GM21526 (cell line): Measurements from ENCODE around the gene NAV2.

Source experiments
- ATAC-seq: cut with Tn5 transposase; IDR thresholded peaks from one replicate; pipeline ENCODE4 v1.9.1; 2021; ENCODE audit warnings: moderate library complexity; ENCODE audit not compliant: unreplicated experiment, low FRiP score

NAV2 gene

GRCh38 chr11:19683141-19683805 is 29.4 kb upstream of the NAV2 start:
- no peak for ATAC-seq

DNA sequence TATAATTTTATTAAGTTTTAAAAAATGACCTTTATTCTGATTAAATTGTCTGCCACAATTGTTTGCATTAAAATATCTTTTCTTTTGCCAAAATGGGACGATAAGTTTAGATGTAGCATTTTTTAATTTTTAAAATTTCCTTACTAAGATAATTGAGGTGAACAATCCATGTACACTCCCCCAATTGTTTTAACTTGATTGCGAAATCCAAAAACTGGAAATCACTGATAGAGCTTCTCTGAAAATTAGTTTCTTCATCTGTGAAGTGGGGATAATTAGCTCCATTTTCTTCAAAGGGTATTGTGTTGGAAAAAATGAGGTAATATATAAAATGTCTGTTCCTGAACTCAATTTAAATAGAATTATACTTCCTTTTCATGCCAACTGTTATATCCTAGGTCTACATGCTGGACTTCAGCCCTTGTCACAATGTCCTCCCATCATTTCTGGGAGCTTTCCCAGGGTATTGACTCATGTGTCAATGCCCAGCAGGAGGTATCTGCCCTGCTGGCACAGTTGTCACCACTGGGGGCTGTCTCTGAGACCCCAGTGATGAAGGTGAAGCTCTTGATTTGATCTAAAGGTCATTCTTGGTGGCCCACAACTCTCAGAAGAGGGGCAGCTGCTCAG is 28.7 kb upstream of the NAV2 start:
- no peak for ATAC-seq

- ATAC-seq, result no peak
Measured at GRCh38 chr11:19686234-19686633, 26.4 kb upstream of the NAV2 start.

GRCh38 chr11:19687392-19687791 is 25.2 kb upstream of the NAV2 start:
- ATAC-seq, result no peak

GRCh38 chr11:19689281-19690000 is 23.2 kb upstream of the NAV2 start:
- no peak for ATAC-seq

DNA sequence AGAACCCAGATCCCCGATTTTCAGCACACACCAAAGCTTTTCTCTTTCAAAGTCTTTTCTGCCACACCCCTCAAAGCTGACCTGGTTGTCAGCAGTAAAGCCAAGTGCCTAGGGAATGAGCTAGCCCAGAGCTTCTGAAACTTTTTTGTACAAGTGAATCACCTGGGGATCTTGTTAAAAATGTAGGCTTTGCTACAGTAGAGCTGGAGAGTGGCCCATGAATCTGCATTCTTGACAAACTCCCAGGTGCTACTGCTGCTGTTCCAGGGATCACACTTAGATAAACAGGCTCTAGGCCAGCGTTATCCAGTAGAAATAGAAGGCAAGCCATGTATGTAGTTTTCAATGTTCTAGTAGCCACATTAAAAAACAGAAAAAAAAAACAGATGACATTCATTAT is 21.8 kb upstream of the NAV2 start:
- no peak for ATAC-seq

DNA sequence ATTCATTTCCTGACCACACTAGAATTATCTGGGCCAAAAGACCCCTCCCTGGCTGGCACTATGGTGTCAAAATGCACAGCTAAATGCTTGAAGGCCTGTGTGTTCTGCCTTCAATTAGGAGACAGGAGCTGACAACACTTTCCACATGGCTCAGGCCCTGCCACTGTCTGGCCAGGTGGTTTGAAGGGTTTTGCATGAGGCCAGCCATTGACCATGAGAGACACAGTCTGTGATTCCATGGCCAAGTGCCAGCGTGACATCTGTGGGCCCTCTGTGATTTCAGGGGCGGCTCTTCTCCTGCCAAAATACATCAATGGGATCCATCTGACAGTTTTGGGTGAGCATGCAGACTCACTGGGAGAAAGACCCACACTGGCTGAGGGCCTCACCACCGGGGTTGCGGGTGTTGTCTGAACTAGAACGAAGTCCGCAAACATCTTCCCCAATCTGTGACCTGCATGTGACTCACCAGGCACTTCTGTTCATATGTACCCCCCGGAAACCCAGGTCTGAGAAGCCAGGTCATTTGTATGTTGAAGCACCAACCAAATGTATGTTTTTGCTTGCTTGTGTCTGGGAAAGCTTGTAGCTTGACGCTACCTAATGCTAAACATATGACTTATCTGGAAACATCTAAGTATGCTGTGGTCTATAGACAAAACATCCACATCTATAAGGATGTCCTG is 20.7 kb upstream of the NAV2 start:
- ATAC-seq, result no peak

DNA sequence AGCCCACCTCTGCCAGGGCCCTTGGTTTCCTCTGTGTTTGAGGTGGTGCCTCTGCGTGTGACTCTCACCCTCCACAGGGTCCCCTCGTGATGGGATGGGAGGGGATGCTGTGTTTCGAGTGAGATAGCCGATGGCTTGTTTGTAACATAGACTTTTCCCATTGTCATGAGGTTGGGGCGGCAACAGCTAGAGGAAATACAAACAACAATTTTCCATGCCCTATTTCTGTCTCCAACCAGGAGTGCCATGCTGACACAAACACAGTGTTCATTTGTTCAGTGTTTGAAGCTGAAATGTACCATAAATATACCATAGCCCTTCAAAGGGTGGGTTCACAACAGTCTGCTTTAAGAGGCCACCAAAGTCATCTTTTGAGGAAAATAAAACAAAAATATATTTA is 19.5 kb upstream of the NAV2 start:
- no peak for ATAC-seq

DNA sequence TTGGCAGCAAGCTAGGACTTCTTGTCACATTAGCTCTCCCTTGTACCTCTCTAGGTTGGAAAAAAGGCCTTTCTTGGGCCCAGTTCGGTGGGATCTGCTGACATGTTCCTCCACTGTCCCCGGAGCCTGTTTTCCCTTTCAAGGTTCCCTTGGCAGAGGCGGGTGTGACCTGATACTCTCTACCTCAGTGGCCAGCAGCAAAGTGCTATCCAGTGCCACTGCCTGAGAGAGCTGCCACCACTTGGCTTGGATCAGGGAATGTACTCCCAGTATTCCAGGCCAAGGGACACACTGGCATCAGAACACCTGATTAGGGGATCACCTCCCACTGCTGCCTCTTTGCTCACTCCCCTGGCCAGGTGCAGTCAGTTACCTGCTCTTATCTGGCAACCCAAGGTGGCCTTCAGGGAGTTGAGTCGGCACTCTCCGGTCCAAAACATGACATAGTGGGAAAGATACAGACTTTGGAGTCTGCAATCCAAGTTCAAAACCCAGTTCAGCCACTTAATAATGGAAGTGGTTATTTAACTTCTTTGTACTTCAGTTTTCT is 17.8 kb upstream of the NAV2 start:
- no peak for ATAC-seq

GRCh38 chr11:19696073-19696472 is 16.6 kb upstream of the NAV2 start:
- ATAC-seq, result no peak

DNA sequence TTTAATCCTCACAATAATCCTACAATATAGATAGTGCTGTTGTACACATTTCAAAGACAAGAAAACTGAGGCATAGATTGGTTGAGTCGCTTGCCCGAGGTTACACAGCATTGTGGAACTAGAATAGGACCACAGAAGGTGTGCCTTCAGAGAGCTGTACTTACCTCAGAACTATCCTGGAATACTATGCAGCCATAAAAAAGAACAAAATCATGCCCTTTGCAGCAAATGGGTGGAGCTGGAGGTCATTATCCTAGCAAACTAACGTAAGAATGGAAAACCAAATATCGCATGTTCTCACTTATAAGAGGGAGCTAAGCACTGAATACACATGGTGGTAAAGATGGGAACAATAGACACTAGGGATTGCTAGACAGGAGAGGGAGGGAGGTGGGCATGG is 15.7 kb upstream of the NAV2 start:
- ATAC-seq, result no peak

- no peak for ATAC-seq
Measured at GRCh38 chr11:19697721-19698121, 14.9 kb upstream of the NAV2 start.

DNA sequence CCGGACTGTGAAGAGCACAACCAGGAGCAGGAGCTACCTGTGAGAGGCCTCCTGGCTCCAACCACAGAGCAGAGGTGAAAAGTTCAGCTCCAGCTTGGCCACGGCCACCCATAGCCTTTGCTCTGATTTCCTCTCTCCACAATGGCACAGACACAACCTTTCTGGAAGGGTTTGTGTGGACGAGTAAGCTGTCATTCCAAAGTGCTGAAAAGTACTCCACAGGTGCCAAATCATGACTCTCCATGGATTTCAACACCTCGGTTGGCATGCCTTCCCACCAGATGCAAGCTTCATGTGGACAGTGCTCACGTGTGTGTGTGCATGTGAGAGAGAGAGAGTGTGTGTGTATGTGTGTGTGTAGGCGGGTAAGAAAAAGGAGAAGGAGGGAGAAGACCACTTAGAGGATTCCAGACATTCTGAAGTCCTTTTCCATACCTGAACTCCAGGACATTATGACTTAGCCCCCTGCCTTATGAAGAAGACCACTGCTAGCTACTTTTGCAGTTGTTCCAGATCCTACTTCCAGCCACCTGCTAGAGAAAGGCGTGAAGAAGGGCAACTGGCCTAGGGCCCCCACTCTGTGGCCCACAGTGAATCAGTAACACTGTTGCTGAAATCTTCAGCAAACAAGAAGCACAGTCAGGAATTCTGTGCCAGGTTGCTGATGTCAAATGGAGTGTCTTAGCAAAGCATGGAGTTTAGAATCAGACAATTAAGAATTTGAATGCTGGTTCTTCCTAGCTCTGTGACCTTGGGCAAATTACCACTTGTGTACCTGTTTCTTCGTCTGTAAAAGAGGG is 13.9 kb upstream of the NAV2 start:
- ATAC-seq, result no peak

DNA sequence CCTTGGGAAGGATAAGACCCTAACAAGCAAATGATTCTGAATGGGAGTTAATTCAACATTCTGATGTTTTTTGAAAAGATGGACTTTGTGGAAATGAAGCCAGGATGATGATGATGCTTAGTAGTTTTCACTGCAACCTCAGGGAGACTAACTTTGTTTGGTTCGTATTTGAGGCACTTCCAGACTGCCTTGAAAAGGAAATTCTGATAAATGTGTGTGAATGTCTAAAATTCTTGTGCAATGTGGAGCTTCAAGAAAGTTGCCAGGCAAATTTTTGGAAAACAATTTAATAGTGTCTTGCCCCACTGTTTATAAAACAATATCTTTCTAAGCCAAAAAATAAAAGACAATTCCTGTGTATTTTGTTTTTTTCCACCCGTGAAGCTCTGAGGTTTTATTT is 11.2 kb upstream of the NAV2 start:
- no peak for ATAC-seq

DNA sequence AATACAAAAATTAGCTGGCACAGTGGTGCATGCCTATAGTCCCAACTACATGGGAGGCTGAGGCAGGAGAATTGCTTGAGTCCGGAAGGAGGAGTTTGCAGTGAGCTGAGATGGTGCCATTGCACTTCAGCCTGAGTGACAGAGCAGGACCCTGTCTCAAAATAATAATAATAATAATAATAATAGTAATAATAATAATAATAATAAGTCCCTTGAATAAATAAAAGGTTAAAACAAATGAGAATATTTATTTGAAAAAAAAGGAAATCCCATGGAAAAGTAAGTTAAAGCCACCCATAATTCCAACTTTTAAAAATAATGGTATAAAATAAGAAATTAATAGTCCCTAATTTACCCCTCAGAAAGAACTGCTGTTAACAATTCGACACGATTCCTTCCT is 10.0 kb upstream of the NAV2 start:
- no peak for ATAC-seq

DNA sequence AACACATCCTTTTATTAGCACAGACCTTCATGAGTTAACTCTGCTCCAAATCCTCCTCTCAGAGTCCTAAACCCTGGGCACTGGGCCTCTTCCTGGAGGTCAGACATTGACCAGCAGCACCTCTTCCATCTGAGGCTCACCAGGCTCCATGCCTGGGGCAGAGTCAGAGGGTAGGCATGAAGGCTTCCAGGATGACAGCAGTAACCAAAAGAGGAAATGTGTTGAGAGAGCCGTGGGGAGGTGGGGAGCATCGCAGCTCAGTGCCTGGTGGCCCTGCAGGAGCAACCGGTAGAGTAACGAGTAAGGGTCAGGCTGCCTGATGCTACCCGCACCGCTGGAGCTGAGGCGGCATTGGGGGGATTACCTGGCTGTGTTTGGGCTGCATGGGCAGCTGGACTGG is 9.4 kb upstream of the NAV2 start:
- no peak for ATAC-seq

- ATAC-seq, result no peak
Measured at GRCh38 chr11:19704213-19704612, 8.4 kb upstream of the NAV2 start.

- ATAC-seq, result no peak
Measured at GRCh38 chr11:19705936-19706335, 6.7 kb upstream of the NAV2 start.

DNA sequence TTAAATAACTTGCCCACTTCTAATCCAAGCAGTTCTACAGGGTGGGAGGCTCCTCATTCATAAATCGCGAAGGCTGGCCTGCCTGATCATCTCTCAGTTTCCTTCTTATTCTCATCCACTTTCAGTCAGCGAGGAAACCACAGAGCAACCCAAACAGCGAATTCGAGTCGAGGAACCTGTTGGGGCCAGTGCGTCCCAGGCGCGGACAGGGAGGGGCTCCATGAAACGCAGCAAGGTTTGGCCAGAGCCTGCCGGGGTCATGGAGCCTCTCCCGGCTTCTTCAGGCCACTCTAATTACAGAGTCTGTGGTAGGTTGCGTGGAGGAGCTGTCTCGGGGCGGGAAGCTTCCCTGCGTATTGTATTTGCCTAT is 741 bp upstream of the NAV2 start:
- ATAC-seq, result peak; percentile 26
